IMR-90 (cell line): Measurements from ENCODE around the gene SLAMF8. TPM values are rescaled to one million over a fixed set of nuclear protein-coding genes. Genes with fewer than 3 reads are reported as not detected.

Source experiments
- ATAC-seq: fragments of 200-7000 bp; cut with Tn5 transposase; 2 replicates; pipeline ENCODE4 v1.9.1; 2020; ENCODE audit warnings: low read depth, mild to moderate bottlenecking, moderate library complexity
- BruUV-seq: library from RNA; stranded (reverse); fragments of 400-500 nt; replicated peaks from 2 replicates; lab custom pipeline; 2021; lab: Mats Ljungman, UMichigan
- CTCF ChIA-PET: fragments of 300-600 bp; formaldehyde crosslinking; extraction: SDS; loops from one replicate; lab custom pipeline; 2021; ENCODE audit warnings: antibody characterized with exemption; lab: Yijun Ruan, JAX
- POLR2A ChIA-PET: fragments of 300-600 bp; sonication (Branson Sonifier 250); formaldehyde crosslinking; loops from one replicate; lab custom pipeline; 2022; ENCODE audit warnings: antibody characterized with exemption; ENCODE audit not compliant: unreplicated experiment; lab: Charles Lee
- DNase-seq: peaks from one replicate; pipeline ENCODE4 v3.0.0; 2013
- H2AFZ ChIP-seq: replicated peaks from 2 replicates; pipeline ENCODE3; 2013; ENCODE audit warnings: low read length, mild to moderate bottlenecking; ENCODE audit not compliant: poor library complexity
- H2AK5ac ChIP-seq: 2 replicates; pipeline ENCODE4 v1.6.1; 2013; ENCODE audit warnings: low read depth, low read length, inconsistent platforms
- H2AK9ac ChIP-seq: replicated peaks from 2 replicates; pipeline ENCODE3; 2013; ENCODE audit warnings: mild to moderate bottlenecking, low read depth, low read length, moderate library complexity; ENCODE audit not compliant: poor library complexity
- H2BK120ac ChIP-seq: 2 replicates; pipeline ENCODE4 v1.6.1; 2013; ENCODE audit warnings: low read depth, low read length, inconsistent platforms
- H2BK15ac ChIP-seq: 3 replicates; pipeline ENCODE4 v1.6.1; 2013; ENCODE audit warnings: low read depth, low read length, inconsistent platforms
- H2BK20ac ChIP-seq: 2 replicates; pipeline ENCODE4 v1.6.1; 2013; ENCODE audit warnings: low read depth, mild to moderate bottlenecking, inconsistent platforms, low read length, moderate library complexity
- H2BK5ac ChIP-seq: 2 replicates; pipeline ENCODE4 v1.6.1; 2013; ENCODE audit warnings: mild to moderate bottlenecking, low read depth, low read length, inconsistent platforms; ENCODE audit not compliant: poor library complexity, severe bottlenecking
- H3K14ac ChIP-seq: replicated peaks from 2 replicates; pipeline ENCODE4 v1.6.1; 2013; ENCODE audit warnings: low read depth, low read length, inconsistent platforms
- H3K18ac ChIP-seq: 2 replicates; pipeline ENCODE4 v1.6.1; 2013; ENCODE audit warnings: low read depth, low read length, control low read depth
- H3K23ac ChIP-seq: 2 replicates; pipeline ENCODE4 v1.6.1; 2013; ENCODE audit warnings: low read depth, low read length, inconsistent platforms
- H3K27ac ChIP-seq: 2 replicates; pipeline ENCODE4 v1.5.1; 2013; ENCODE audit warnings: mild to moderate bottlenecking, control low read depth, low read length; ENCODE audit not compliant: insufficient read depth
- H3K27me3 ChIP-seq: 2 replicates; pipeline ENCODE4 v1.6.1; 2013; ENCODE audit warnings: low read length; ENCODE audit not compliant: control insufficient read depth, insufficient read depth
- H3K36me3 ChIP-seq: 2 replicates; pipeline ENCODE4 v1.6.1; 2013; ENCODE audit warnings: low read length, mixed read lengths; ENCODE audit not compliant: control insufficient read depth, insufficient read depth
- H3K4ac ChIP-seq: 2 replicates; pipeline ENCODE4 v1.6.1; 2013; ENCODE audit warnings: low read depth, low read length, inconsistent platforms
- H3K4me1 ChIP-seq: 2 replicates; pipeline ENCODE4 v1.6.1; 2013; ENCODE audit warnings: low read length, mixed read lengths; ENCODE audit not compliant: control insufficient read depth, insufficient read depth
- H3K4me2 ChIP-seq: 2 replicates; pipeline ENCODE4 v1.6.1; 2013; ENCODE audit warnings: low read depth, mild to moderate bottlenecking, control low read depth, low read length, moderate library complexity
- H3K4me3 ChIP-seq: 2 replicates; pipeline ENCODE4 v1.5.1; 2013; ENCODE audit warnings: low read depth, mild to moderate bottlenecking, control low read depth, low read length, moderate library complexity; ENCODE audit not compliant: insufficient read depth
- H3K56ac ChIP-seq: 2 replicates; pipeline ENCODE4 v1.6.1; 2013; ENCODE audit warnings: low read length, inconsistent platforms; ENCODE audit not compliant: insufficient read depth; ENCODE audit errors: extremely low read depth
- H3K79me1 ChIP-seq, 2 experiments: 2 replicates each; pipeline ENCODE4 v1.6.1; 2013; ENCODE audit warnings: low read length in 2 of 2, inconsistent platforms in 1 of 2, low read depth in 1 of 2
- H3K9ac ChIP-seq: 2 replicates; pipeline ENCODE4 v1.6.1; 2013; ENCODE audit warnings: low read depth, low read length, control low read depth
- H3K9me1 ChIP-seq: 2 replicates; pipeline ENCODE4 v1.6.1; 2013; ENCODE audit warnings: low read length, inconsistent platforms; ENCODE audit not compliant: insufficient read depth
- H3K9me3 ChIP-seq: 2 replicates; pipeline ENCODE4 v1.6.1; 2013; ENCODE audit warnings: low read length; ENCODE audit not compliant: control insufficient read depth, insufficient read depth
- H4K20me1 ChIP-seq: 2 replicates; pipeline ENCODE4 v1.6.1; 2013; ENCODE audit warnings: low read length, inconsistent platforms; ENCODE audit not compliant: insufficient read depth
- H4K5ac ChIP-seq: 2 replicates; pipeline ENCODE4 v1.6.1; 2013; ENCODE audit warnings: mild to moderate bottlenecking, low read depth, low read length, control low read depth
- H4K8ac ChIP-seq, 2 experiments: 2 replicates each; pipeline ENCODE4 v1.6.1; 2013; ENCODE audit warnings: low read depth in 2 of 2, low read length in 2 of 2, control low read depth in 1 of 2, inconsistent platforms in 1 of 2
- H4K91ac ChIP-seq: 2 replicates; pipeline ENCODE4 v1.6.1; 2013; ENCODE audit warnings: low read depth, low read length, inconsistent platforms; ENCODE audit not compliant: insufficient read depth
- BHLHE40 ChIP-seq: fragments of 150-350 bp; IDR thresholded peaks from 2 replicates; pipeline ENCODE4 v1.6.1; 2016; ENCODE audit warnings: mild to moderate bottlenecking, low read depth, low read length
- CEBPB ChIP-seq: IDR thresholded peaks from 2 replicates; pipeline ENCODE4 v1.6.1; 2012; ENCODE audit warnings: low read depth, low read length, improper control_type of control experiment
- FOS ChIP-seq: fragments of 150-350 bp; IDR thresholded peaks from 2 replicates; pipeline ENCODE4 v1.6.1; 2016; ENCODE audit warnings: low read depth, low read length
- MAFK ChIP-seq: IDR thresholded peaks from 2 replicates; pipeline ENCODE4 v1.6.1; 2012; ENCODE audit warnings: low read depth, low read length, improper control_type of control experiment
- MAZ ChIP-seq: IDR thresholded peaks from 2 replicates; pipeline ENCODE4 v1.6.1; 2012; ENCODE audit warnings: low read depth, mild to moderate bottlenecking, low read length, improper control_type of control experiment, moderate library complexity, borderline replicate concordance
- MXI1 ChIP-seq: IDR thresholded peaks from 2 replicates; pipeline ENCODE4 v1.6.1; 2012; ENCODE audit warnings: low read depth, mild to moderate bottlenecking, low read length, moderate library complexity, borderline replicate concordance
- NFE2L2 ChIP-seq: fragments of 150-350 bp; IDR thresholded peaks from 2 replicates; pipeline ENCODE4 v1.6.1; 2016; ENCODE audit warnings: low read depth, mild to moderate bottlenecking, low read length
- POLR2A ChIP-seq: IDR thresholded peaks from 2 replicates; pipeline ENCODE4 v1.6.1; 2012; ENCODE audit warnings: mild to moderate bottlenecking, low read depth, low read length
- RAD21 ChIP-seq: IDR thresholded peaks from 2 replicates; pipeline ENCODE4 v1.6.1; 2012; ENCODE audit warnings: low read length, improper control_type of control experiment
- RCOR1 ChIP-seq: IDR thresholded peaks from 2 replicates; pipeline ENCODE4 v1.6.1; 2012; ENCODE audit warnings: mild to moderate bottlenecking, low read length, improper control_type of control experiment; ENCODE audit not compliant: insufficient replicate concordance
- RFX5 ChIP-seq: IDR thresholded peaks from 2 replicates; pipeline ENCODE4 v1.8.0; 2012; ENCODE audit warnings: low read depth, mild to moderate bottlenecking, low read length, moderate library complexity
- SMC3 ChIP-seq: fragments of 150-350 bp; IDR thresholded peaks from 2 replicates; pipeline ENCODE4 v1.6.1; 2016; ENCODE audit warnings: low read depth, mild to moderate bottlenecking, antibody characterized with exemption, low read length, moderate library complexity
- WGBS, 2 experiments: methylation state at CpG; one replicate each; pipeline versions ENCODE4 v1.1.5 to v1.1.7; 2013; ENCODE audit warnings: missing lambda C conversion rate in 2 of 2; ENCODE audit not compliant: insufficient read length in 1 of 2; ENCODE audit errors: extremely low coverage in 2 of 2; 5-methylcytosine and 5-hydroxymethylcytosine counted together
- dilution Hi-C: fragments of 300-500 bp; cut with HindIII; formaldehyde crosslinking; loops from one replicate; pipeline ENCODE4 v1.14.3; 2018; ENCODE audit warnings: low sequenced_read_pairs; ENCODE audit not compliant: unreplicated experiment
- in situ Hi-C: fragments of 300-500 bp; cut with MboI; formaldehyde crosslinking; loops from 3 replicates; pipeline ENCODE4 v1.14.3; 2019; ENCODE audit warnings: low sequenced_read_pairs, inconsistent platforms, mixed read lengths
- intact Hi-C: fragments of 100-400 bp; cut with micrococcal nuclease; formaldehyde crosslinking; loops from 2 replicates; pipeline ENCODE4 v1.10.0; 2022
- polyA plus RNA-seq, 3 experiments: library from polyadenylated mRNA; depleted of rRNA; stranded (reverse); fragments of >200 nt; gene quantifications; 2 replicates each; pipeline ENCODE4 v1.2.3, GENCODE V29; 2012; ENCODE audit warnings: low replicate concordance in 1 of 3
- total RNA-seq: library from RNA; depleted of rRNA; stranded (reverse); fragments of >200 nt; gene quantifications from 2 replicates; pipeline ENCODE4 v1.2.3, GENCODE V29; 2012
- TF ChIP-seq, protein P1 (sequence below): fragments of 150-350 bp; IDR thresholded peaks from 2 replicates; pipeline ENCODE4 v1.6.1; 2017; ENCODE audit warnings: mild to moderate bottlenecking, antibody characterized with exemption, low read length, low read depth
- TF ChIP-seq, protein P2 (sequence below): fragments of 150-350 bp; IDR thresholded peaks from 2 replicates; pipeline ENCODE4 v1.6.1; 2016; ENCODE audit warnings: low read depth, mild to moderate bottlenecking, low read length, moderate library complexity, borderline replicate concordance

Gene SLAMF8
- total and polyA plus RNA-seq, 2 of the 4 experiments (the other 2 are of a cell fraction) = 0.07 TPM; not detected in 1

DNA sequence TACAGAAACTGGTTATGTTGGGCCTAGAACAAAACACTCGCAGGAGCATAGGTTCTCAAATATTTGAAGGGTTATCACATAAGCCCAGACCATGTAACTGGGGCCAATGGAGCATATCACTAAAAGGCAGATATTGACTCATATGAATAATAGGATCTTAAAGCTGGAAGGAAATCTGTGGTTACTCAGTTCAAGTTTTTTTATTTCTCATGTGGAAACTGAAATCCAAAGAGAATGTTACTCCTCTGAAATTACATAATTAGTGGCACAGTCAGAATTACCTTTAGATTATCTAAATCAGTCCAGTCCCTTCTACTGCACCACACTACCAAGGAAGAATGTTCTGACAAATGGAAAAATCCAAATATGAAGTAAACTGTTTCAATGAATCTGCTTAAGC is 12.0 kb downstream of the SLAMF8 start:
- Histone ChIP-seq H3K4me1 (no peaks in the 10 kb centered on the region; the same call in 1 of the 2 replicates), H3K4me2 (no peak overlapping the region), H3K23ac (no peak overlapping the region), H3K18ac (no peak overlapping the region), H3K9me3 (no peaks in the 10 kb centered on the region), H2BK5ac (no peak overlapping the region), H4K91ac (no peak overlapping the region), H2AK9ac (no peak overlapping the region), H3K14ac (no peak overlapping the region), H3K36me3 (no peaks in the 10 kb centered on the region), H2AK5ac (no peak overlapping the region), H3K56ac (no peak overlapping the region), H2BK20ac (no peak overlapping the region), H4K20me1 (no peaks in the 10 kb centered on the region), H3K27me3 (no peaks in the 10 kb centered on the region), H3K4me3 (no peak overlapping the region), H2BK15ac (no peak overlapping the region), H3K4ac (no peak overlapping the region), H2BK120ac (no peak overlapping the region), H3K9me1 (peaks cover 2% of the 10 kb centered on the region; the same call in 1 of the 2 replicates), H4K5ac (no peak overlapping the region), H3K79me1 (no peaks in the 10 kb centered on the region), H3K9ac (no peak overlapping the region), H3K27ac (no peak overlapping the region), H4K8ac (no peak overlapping the region), H2AFZ (no peak overlapping the region)
- BruUV-seq = no TSS peak
- DNase-seq (no peak), ATAC-seq (no peak)
- POLR2A ChIA-PET = no interaction called here
- intact Hi-C loops = loop anchor here (10.0 kb wide), 1 partner anchor 1546 kb away; no protein-coding TSS in a partner anchor
- TF ChIP-seq RAD21 (no peak), BHLHE40 (no peak), MAZ (no peak), POLR2A (no peak), RFX5 (no peak), RCOR1 (no peak), MAFK (no peak), MXI1 (no peak), CEBPB (no peak), FOS (no peak), NFE2L2 (no peak), SMC3 (no peak)
- TF ChIP-seq, protein P1, sequence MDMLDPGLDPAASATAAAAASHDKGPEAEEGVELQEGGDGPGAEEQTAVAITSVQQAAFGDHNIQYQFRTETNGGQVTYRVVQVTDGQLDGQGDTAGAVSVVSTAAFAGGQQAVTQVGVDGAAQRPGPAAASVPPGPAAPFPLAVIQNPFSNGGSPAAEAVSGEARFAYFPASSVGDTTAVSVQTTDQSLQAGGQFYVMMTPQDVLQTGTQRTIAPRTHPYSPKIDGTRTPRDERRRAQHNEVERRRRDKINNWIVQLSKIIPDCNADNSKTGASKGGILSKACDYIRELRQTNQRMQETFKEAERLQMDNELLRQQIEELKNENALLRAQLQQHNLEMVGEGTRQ = no peak
- TF ChIP-seq, protein P2, sequence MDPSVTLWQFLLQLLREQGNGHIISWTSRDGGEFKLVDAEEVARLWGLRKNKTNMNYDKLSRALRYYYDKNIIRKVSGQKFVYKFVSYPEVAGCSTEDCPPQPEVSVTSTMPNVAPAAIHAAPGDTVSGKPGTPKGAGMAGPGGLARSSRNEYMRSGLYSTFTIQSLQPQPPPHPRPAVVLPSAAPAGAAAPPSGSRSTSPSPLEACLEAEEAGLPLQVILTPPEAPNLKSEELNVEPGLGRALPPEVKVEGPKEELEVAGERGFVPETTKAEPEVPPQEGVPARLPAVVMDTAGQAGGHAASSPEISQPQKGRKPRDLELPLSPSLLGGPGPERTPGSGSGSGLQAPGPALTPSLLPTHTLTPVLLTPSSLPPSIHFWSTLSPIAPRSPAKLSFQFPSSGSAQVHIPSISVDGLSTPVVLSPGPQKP = no peak
- in situ Hi-C loops = no loop called here
- dilution Hi-C loops = no loop called here
- CTCF ChIA-PET = no interaction called here
- no CpG with 5 or more reads among the region's 1 CpG for WGBS, 2 experiments
